Measurements from ENCODE around the gene DUSP1.

Gene DUSP1

GRCh38 chr5:172743112-172743959, 27.7 kb downstream of the DUSP1 start:
- DNase-seq = no peak

- no peak for DNase-seq
Observed at GRCh38 chr5:172741206-172741582, 29.8 kb downstream of the DUSP1 start.

GRCh38 chr5:172740428-172741205, 30.4 kb downstream of the DUSP1 start:
- DNase-seq = no peak

- no peak for DNase-seq
Observed at GRCh38 chr5:172739375-172739774, 31.6 kb downstream of the DUSP1 start.

GRCh38 chr5:172736508-172737135, 34.4 kb downstream of the DUSP1 start:
- DNase-seq = no peak

- no peak for DNase-seq
Observed at GRCh38 chr5:172735141-172735831, 35.7 kb downstream of the DUSP1 start.

GRCh38 chr5:172733974-172734346, 37.0 kb downstream of the DUSP1 start:
- no peak for DNase-seq

- no peak for DNase-seq
Observed at GRCh38 chr5:172733131-172733973, 37.6 kb downstream of the DUSP1 start.

GRCh38 chr5:172732201-172732865, 38.7 kb downstream of the DUSP1 start:
- DNase-seq = no peak

- no peak for DNase-seq
Observed at GRCh38 chr5:172731680-172732074, 39.3 kb downstream of the DUSP1 start.

- no peak for DNase-seq
Observed at GRCh38 chr5:172730981-172731679, 39.9 kb downstream of the DUSP1 start.

- no peak for DNase-seq
Observed at GRCh38 chr5:172730222-172730621, 40.8 kb downstream of the DUSP1 start.

- no peak for DNase-seq
Observed at GRCh38 chr5:172729588-172729987, 41.4 kb downstream of the DUSP1 start.

GRCh38 chr5:172728481-172729241, 42.3 kb downstream of the DUSP1 start:
- DNase-seq = no peak

GRCh38 chr5:172727551-172727950, 43.4 kb downstream of the DUSP1 start:
- no peak for DNase-seq

- DNase-seq = no peak
Observed at GRCh38 chr5:172726966-172727365, 44.0 kb downstream of the DUSP1 start.

GRCh38 chr5:172725785-172726184, 45.2 kb downstream of the DUSP1 start:
- DNase-seq = no peak

- DNase-seq = no peak
Observed at GRCh38 chr5:172725273-172725672, 45.7 kb downstream of the DUSP1 start.

GRCh38 chr5:172724242-172725183, 46.5 kb downstream of the DUSP1 start:
- DNase-seq = no peak
